Lung (tissue), 12 donors: ENCODE measurements around the gene DHFR. TPM values are rescaled to one million over a fixed set of nuclear protein-coding genes. Genes with fewer than 3 reads are reported as not detected.

Experiments
- ATAC-seq: fragments of 200-7000 bp; cut with Tn5 transposase; one replicate; pipeline ENCODE4 v1.9.1; 2020; ENCODE audit warnings: moderate number of reproducible peaks; ENCODE audit not compliant: insufficient read depth, low FRiP score
- DNase-seq, 3 donors: peaks; one replicate each; pipeline ENCODE4 v3.0.0-alpha.2; 2013 to 2017
- H3K27ac ChIP-seq, 2 donors: one replicate each; pipeline ENCODE4 v1.5.1; 2013; ENCODE audit warnings: mild to moderate bottlenecking in 2 of 2, moderate library complexity in 2 of 2, control low read depth in 1 of 2, inconsistent platforms in 1 of 2, low read depth in 1 of 2, low read length in 1 of 2
- H3K27me3 ChIP-seq, 3 donors: one replicate each; pipeline ENCODE4 v1.5.1; 2013; ENCODE audit warnings: low read length in 2 of 3; ENCODE audit not compliant: control insufficient read depth in 3 of 3, insufficient read depth in 3 of 3
- H3K36me3 ChIP-seq, 4 donors: one replicate each; pipeline ENCODE4 v1.5.1; 2013; ENCODE audit warnings: low read length in 4 of 4, mild to moderate bottlenecking in 1 of 4, moderate library complexity in 1 of 4; ENCODE audit not compliant: control insufficient read depth in 4 of 4, insufficient read depth in 4 of 4
- H3K4me1 ChIP-seq, 5 donors: one replicate each; pipeline ENCODE4 v1.5.1; 2013; ENCODE audit warnings: low read length in 5 of 5, mild to moderate bottlenecking in 2 of 5, moderate library complexity in 1 of 5; ENCODE audit not compliant: control insufficient read depth in 5 of 5, insufficient read depth in 5 of 5
- H3K4me3 ChIP-seq: one replicate; pipeline ENCODE4 v1.5.1; 2013; ENCODE audit warnings: mild to moderate bottlenecking, control low read depth, moderate library complexity
- H3K9ac ChIP-seq, 2 donors: one replicate each; pipeline ENCODE4 v1.5.1; 2013; ENCODE audit warnings: low read length in 2 of 2, control low read depth in 1 of 2; ENCODE audit not compliant: insufficient read depth in 1 of 2
- H3K9me3 ChIP-seq, 4 donors: one replicate each; pipeline ENCODE4 v1.5.1; 2013; ENCODE audit warnings: low read length in 3 of 4, mild to moderate bottlenecking in 1 of 4, moderate library complexity in 1 of 4; ENCODE audit not compliant: control insufficient read depth in 4 of 4, insufficient read depth in 3 of 4
- WGBS, 2 donors: extraction: QIAGEN DNeasy Blood & Tissue Kit; methylation state at CpG; one replicate each; pipeline ENCODE4 v1.1.7; 2013; 5-methylcytosine and 5-hydroxymethylcytosine counted together
- polyA plus RNA-seq, 2 donors: library from polyadenylated mRNA; stranded (reverse); fragments of 200-250 nt; gene quantifications; one replicate each; pipeline ENCODE4 v1.2.1, GENCODE V29; 2013
- total RNA-seq, 2 donors: library from RNA; depleted of rRNA in 1 of 2; stranded (reverse); fragments of >200 nt in 1 of 2; gene quantifications; one replicate each; pipeline ENCODE4 v1.2.1, GENCODE V29; 2014 to 2021
- TF ChIP-seq, protein P1 (sequence below): IDR thresholded peaks from 2 replicates; pipeline ENCODE4 v1.5.1; 2012; ENCODE audit warnings: mild to moderate bottlenecking; ENCODE audit errors: control extremely low read depth, extremely low read depth
- donor health status: control.
- donor health status: control.
- donor health status: Bipolar disorder and iron deficiency.
- donor health status: healthy.
- donor health status: DM: yes; HTN: yes; CAD: no.

DHFR gene
- total and polyA plus RNA-seq, 4 donors = 8.1 to 16.0 (median 12.2) TPM

GRCh38 chr5:80672140-80672736, 17.5 kb upstream of the DHFR start:
- H3K4me1 ChIP-seq = peaks cover 0 to 3% (median 0%) of the 10 kb centered on the region in 5 donors
- 32 to 41% methylated on average over 7 of the region's 7 CpGs for WGBS, 2 donors
- no peaks in the 10 kb centered on the region for H3K9me3 ChIP-seq
- TF ChIP-seq, protein P1, sequence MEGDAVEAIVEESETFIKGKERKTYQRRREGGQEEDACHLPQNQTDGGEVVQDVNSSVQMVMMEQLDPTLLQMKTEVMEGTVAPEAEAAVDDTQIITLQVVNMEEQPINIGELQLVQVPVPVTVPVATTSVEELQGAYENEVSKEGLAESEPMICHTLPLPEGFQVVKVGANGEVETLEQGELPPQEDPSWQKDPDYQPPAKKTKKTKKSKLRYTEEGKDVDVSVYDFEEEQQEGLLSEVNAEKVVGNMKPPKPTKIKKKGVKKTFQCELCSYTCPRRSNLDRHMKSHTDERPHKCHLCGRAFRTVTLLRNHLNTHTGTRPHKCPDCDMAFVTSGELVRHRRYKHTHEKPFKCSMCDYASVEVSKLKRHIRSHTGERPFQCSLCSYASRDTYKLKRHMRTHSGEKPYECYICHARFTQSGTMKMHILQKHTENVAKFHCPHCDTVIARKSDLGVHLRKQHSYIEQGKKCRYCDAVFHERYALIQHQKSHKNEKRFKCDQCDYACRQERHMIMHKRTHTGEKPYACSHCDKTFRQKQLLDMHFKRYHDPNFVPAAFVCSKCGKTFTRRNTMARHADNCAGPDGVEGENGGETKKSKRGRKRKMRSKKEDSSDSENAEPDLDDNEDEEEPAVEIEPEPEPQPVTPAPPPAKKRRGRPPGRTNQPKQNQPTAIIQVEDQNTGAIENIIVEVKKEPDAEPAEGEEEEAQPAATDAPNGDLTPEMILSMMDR = peak; percentile 51
- no peak overlapping the region for H3K9ac ChIP-seq
- peak; percentile 69 to 80 (median 78) for DNase-seq
- no peak overlapping the region for H3K27ac ChIP-seq
- no peak overlapping the region for H3K4me3 ChIP-seq
- no peaks in the 10 kb centered on the region for H3K27me3 ChIP-seq
- no peak for ATAC-seq
- peaks cover 7 to 37% (median 13%) of the 10 kb centered on the region in 4 donors for H3K36me3 ChIP-seq

GRCh38 chr5:80668016-80668969, 13.5 kb upstream of the DHFR start:
- TF ChIP-seq, protein P1 = no peak
- peaks cover 17 to 33% (median 18%) of the 10 kb centered on the region in 4 donors for H3K36me3 ChIP-seq
- peak overlapping the region in 1 of 2 donors; percentile 59 for H3K27ac ChIP-seq
- no peaks in the 10 kb centered on the region for H3K9me3 ChIP-seq
- H3K27me3 ChIP-seq = no peaks in the 10 kb centered on the region
- no peak overlapping the region for H3K9ac ChIP-seq
- ATAC-seq (peak; percentile 78), DNase-seq (no peak)
- peaks cover 0 to 3% (median 0%) of the 10 kb centered on the region in 5 donors for H3K4me1 ChIP-seq
- H3K4me3 ChIP-seq = no peak overlapping the region
- WGBS, 2 donors = 82 to 87% methylated on average over 16 of the region's 16 CpGs

DNA sequence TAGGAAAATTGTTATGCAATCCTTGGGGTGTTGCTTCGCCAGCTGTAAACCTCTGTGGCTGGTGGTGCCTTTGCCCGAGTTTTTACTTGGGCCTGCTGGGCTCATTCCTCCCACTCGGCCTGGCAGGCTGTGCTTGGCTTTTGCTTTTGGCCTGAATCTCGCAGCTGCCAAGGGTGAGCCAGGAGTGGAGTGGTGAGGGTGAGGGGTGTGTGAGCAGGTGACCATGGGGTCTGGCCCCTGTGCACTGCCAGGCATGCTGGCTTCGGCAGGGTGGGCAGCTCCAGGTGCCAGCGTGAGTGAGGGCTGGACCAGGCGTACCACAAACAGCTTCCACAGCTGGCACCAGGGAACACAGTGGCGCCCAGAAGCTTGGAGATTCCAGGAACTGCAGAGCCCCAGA, 12.6 kb upstream of the DHFR start:
- peaks cover 0 to 3% (median 0%) of the 10 kb centered on the region in 5 donors for H3K4me1 ChIP-seq
- TF ChIP-seq, protein P1 = no peak
- no peak overlapping the region for H3K4me3 ChIP-seq
- 86 to 90% methylated on average over 8 of the region's 8 CpGs for WGBS, 2 donors
- peaks cover 14 to 25% (median 16%) of the 10 kb centered on the region in 4 donors for H3K36me3 ChIP-seq
- no peaks in the 10 kb centered on the region for H3K9me3 ChIP-seq
- DNase-seq (no peak), ATAC-seq (no peak)
- H3K27me3 ChIP-seq = no peaks in the 10 kb centered on the region
- no peak overlapping the region for H3K27ac ChIP-seq
- H3K9ac ChIP-seq = no peak overlapping the region
